ENCODE results near the gene CYP20A1.
A peak's percentile ranks its signal among the peaks of the same experiment; 100 is the strongest.
"Not testable (repeated sequence)": the region's sequence is repeated elsewhere in the genome, so short reads cannot be mapped to it uniquely, and the experiment has no call there.

The CYP20A1 gene

GRCh38 chr2:203301667-203302066, 62.8 kb downstream of the CYP20A1 start:
- no peak overlapping the region for H3K4me3 ChIP-seq (ENCODE audit: low read depth, low read length)
- DNase-seq (ENCODE audit: low read depth): no peak
- TF ChIP-seq, protein P1, sequence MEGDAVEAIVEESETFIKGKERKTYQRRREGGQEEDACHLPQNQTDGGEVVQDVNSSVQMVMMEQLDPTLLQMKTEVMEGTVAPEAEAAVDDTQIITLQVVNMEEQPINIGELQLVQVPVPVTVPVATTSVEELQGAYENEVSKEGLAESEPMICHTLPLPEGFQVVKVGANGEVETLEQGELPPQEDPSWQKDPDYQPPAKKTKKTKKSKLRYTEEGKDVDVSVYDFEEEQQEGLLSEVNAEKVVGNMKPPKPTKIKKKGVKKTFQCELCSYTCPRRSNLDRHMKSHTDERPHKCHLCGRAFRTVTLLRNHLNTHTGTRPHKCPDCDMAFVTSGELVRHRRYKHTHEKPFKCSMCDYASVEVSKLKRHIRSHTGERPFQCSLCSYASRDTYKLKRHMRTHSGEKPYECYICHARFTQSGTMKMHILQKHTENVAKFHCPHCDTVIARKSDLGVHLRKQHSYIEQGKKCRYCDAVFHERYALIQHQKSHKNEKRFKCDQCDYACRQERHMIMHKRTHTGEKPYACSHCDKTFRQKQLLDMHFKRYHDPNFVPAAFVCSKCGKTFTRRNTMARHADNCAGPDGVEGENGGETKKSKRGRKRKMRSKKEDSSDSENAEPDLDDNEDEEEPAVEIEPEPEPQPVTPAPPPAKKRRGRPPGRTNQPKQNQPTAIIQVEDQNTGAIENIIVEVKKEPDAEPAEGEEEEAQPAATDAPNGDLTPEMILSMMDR (IDR thresholded peaks at IDR 0.05; ENCODE audit: control insufficient read depth, extremely low read depth, insufficient read depth): no peak

GRCh38 chr2:203302586-203302985, 63.8 kb downstream of the CYP20A1 start:
- not testable (repeated sequence) for DNase-seq (ENCODE audit: low read depth); H3K4me3 ChIP-seq (ENCODE audit: low read depth, low read length)

- no peak overlapping the region for H3K4me3 ChIP-seq (ENCODE audit: low read depth, low read length)
- TF ChIP-seq, protein P1 (IDR thresholded peaks at IDR 0.05; ENCODE audit: control insufficient read depth, extremely low read depth, insufficient read depth): no peak
- DNase-seq (ENCODE audit: low read depth): no peak
Measured at GRCh38 chr2:203310688-203311436, 72.0 kb downstream of the CYP20A1 start.

DNA sequence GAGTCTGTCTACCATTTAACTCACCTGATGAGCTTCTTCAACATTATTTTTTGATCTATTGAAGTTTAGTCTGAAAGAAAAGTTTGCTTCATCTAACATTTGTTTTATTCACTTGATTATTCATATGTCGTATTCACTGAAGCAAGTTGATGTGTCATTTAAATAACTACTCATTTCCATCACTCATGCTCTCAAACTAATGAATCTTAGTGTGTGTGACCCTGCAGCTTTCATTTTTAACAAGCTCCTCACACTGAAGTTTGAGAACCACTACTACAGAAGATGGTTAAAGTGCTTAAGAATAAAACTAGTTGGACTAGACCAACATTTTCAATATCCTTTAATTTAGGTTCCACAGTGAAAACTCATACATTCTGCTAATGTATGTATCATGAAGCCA, 87.5 kb downstream of the CYP20A1 start:
- H3K4me3 ChIP-seq (ENCODE audit: low read depth, low read length): no peak overlapping the region
- no peak for DNase-seq (ENCODE audit: low read depth)
- TF ChIP-seq, protein P1 (IDR thresholded peaks at IDR 0.05; ENCODE audit: control insufficient read depth, extremely low read depth, insufficient read depth): no peak

- no peak for DNase-seq (ENCODE audit: low read depth)
- peak overlapping the region; percentile 82 for H3K4me3 ChIP-seq (ENCODE audit: low read depth, low read length)
- TF ChIP-seq, protein P1 (IDR thresholded peaks at IDR 0.05; ENCODE audit: control insufficient read depth, extremely low read depth, insufficient read depth): no peak
Measured at GRCh38 chr2:203327582-203327900, 88.7 kb downstream of the CYP20A1 start.

GRCh38 chr2:203327901-203328759, 89.3 kb downstream of the CYP20A1 start, which contains the start of gene ABI2:
TSS of gene ABI2 (plus strand) at chr2:203328394. CDS start at chr2:203328515, 121 bp downstream.
- TF ChIP-seq, protein P1 (IDR thresholded peaks at IDR 0.05; ENCODE audit: control insufficient read depth, extremely low read depth, insufficient read depth): no peak
- peak; percentile 6 for DNase-seq (ENCODE audit: low read depth)
- H3K4me3 ChIP-seq (ENCODE audit: low read depth, low read length): peak within 1 kb of the TSS; percentile 82

GRCh38 chr2:203328760-203329540, 90.1 kb downstream of the CYP20A1 start:
- peak overlapping the region; percentile 82 for H3K4me3 ChIP-seq (ENCODE audit: low read depth, low read length)
- DNase-seq (ENCODE audit: low read depth): no peak
- TF ChIP-seq, protein P1 (IDR thresholded peaks at IDR 0.05; ENCODE audit: control insufficient read depth, extremely low read depth, insufficient read depth): no peak
